Ovary (tissue), 10 donors: ENCODE measurements around the gene SOX2. TPM values are rescaled to one million over a fixed set of nuclear protein-coding genes. Genes with fewer than 3 reads are reported as not detected.
A peak's percentile ranks its signal among the peaks of the same experiment; 100 is the strongest.

Source experiments
- DNase-seq, 5 donors: peaks; one replicate each; pipeline ENCODE4 v3.0.0-alpha.2; 2019 to 2020
- H3K27ac ChIP-seq, 2 donors: fragments of 200-600 bp; one replicate each; pipeline versions ENCODE4 v1.5.1 to v1.8.0; 2019 to 2022
- H3K27me3 ChIP-seq: fragments of 200-600 bp; one replicate; pipeline ENCODE4 v1.8.0; 2022
- H3K36me3 ChIP-seq: fragments of 200-600 bp; sonication (generic); one replicate; pipeline ENCODE4 v1.5.1; 2019
- H3K4me1 ChIP-seq: one replicate; pipeline ENCODE4 v1.8.1; 2013; ENCODE audit warnings: mild to moderate bottlenecking, moderate library complexity; ENCODE audit not compliant: insufficient read depth
- H3K4me3 ChIP-seq: fragments of 200-600 bp; sonication (generic); one replicate; pipeline ENCODE4 v1.5.1; 2017
- H3K9me3 ChIP-seq, 2 donors: fragments of 200-600 bp in 1 of 2; sonication (generic) in 1 of 2; one replicate each; pipeline versions ENCODE4 v1.5.1 to v1.8.1; 2013 to 2019; ENCODE audit warnings: mild to moderate bottlenecking in 1 of 2, moderate library complexity in 1 of 2
- CTCF ChIP-seq, 3 donors: fragments of 450-650 bp in 2 of 3; fragments of 200-600 bp in 1 of 3; IDR thresholded peaks; one replicate each; pipeline versions ENCODE4 v1.5.1 to v1.8.0; 2016 to 2022; ENCODE audit warnings: antibody characterized with exemption in 3 of 3, mild to moderate bottlenecking in 1 of 3
- EP300 ChIP-seq: sonication (generic); formaldehyde crosslinking; IDR thresholded peaks from one replicate; pipeline ENCODE4 v1.6.1; 2017; ENCODE audit warnings: antibody characterized with exemption
- POLR2A ChIP-seq: fragments of 450-650 bp; IDR thresholded peaks from one replicate; pipeline ENCODE4 v1.6.1; 2017; ENCODE audit warnings: antibody characterized with exemption, mild to moderate bottlenecking, moderate library complexity
- WGBS, 3 donors: extraction: QIAGEN DNeasy Blood & Tissue Kit in 1 of 3; methylation state at CpG; one replicate each; pipeline versions ENCODE4 v1.1.5 to v1.1.7; 2013 to 2017; 5-methylcytosine and 5-hydroxymethylcytosine counted together
- intact Hi-C, 4 donors: fragments of 100-400 bp; cut with DNase I; formaldehyde crosslinking; loops; one replicate each; pipeline versions ENCODE4 v1.11.0 to v1.15.1; 2022 to 2023
- long read RNA-seq, 3 donors: library from polyadenylated mRNA in 2 of 3; unstranded in 2 of 3; transcript quantifications; one replicate each; pipeline ENCODE4 v2.0.0 and lab custom pipeline, GENCODE V29; 2021 to 2026
- polyA plus RNA-seq, 2 donors: library from polyadenylated mRNA; stranded (reverse); fragments of 200-250 nt in 1 of 2; fragments of 350-450 nt in 1 of 2; fragmentation: Illumina TruSeq in 1 of 2; extraction: RNeasy Lipid Tissue Mini Kit (QIAGEN cat#74804) in 1 of 2; gene quantifications; one replicate each; pipeline ENCODE4 v1.2.3, GENCODE V29; 2013 to 2014
- total RNA-seq, 7 donors: library from RNA; depleted of rRNA in 2 of 7; stranded (reverse); fragments of >200 nt in 2 of 7; fragmentation: NEBNext Ultra II Directional in 3 of 7; extraction: Animal tissue kit (Norgen Biotek cat#: 25700) in 3 of 7; gene quantifications; one replicate each; pipeline versions ENCODE4 v1.1.0 to v1.2.4, GENCODE V29; 2016 to 2023
- donor health status: DM: no; HTN: no; CAD: no; lungs with moderate emphysema.
- donor health status: DM: no; HTN: no; CAD: no.
- donor health status: Bipolar disorder and iron deficiency.
- donor health status: DM: yes; HTN: yes; CAD: no.
- donor health status: DM: no; HTN: no; CAD: no.
- donor health status: DM: yes; HTN: yes; CAD: no.

SOX2 gene
- total RNA-seq, result under 1 TPM in 5 of 7 donors, not detected in 2; 0.23 to 0.69 (median 0.45) TPM
- under 1 TPM; 0.24 to 0.33 TPM for polyA plus RNA-seq
- long read RNA-seq, donor 1, result 0 reads
- long read RNA-seq, donor 2, partial matches to known transcripts, result 0 of 3 reads
- long read RNA-seq, donor 2, other reads (novel, unspliced or antisense), result 0 of 3 reads
- long read RNA-seq, donor 3, result 0 reads

- TF ChIP-seq POLR2A, result no peak
- no peak for TF ChIP-seq EP300
- no peak for TF ChIP-seq CTCF (IDR thresholded peaks at IDR 0.05)
- 1 to 4% (median 2%) methylated on average over 30 to 37 of the region's 37 CpGs for WGBS, 3 donors
- Histone ChIP-seq H3K4me1 (no peaks in the 10 kb centered on the region), H3K27me3 (no peaks in the 10 kb centered on the region), H3K27ac (no peak within 1 kb of the TSS), H3K4me3 (peak within 1 kb of the TSS; percentile 2), H3K9me3 (no peaks in the 10 kb centered on the region), H3K36me3 (no peaks in the 10 kb centered on the region)
- peak in 3 of 5 donors; percentile 29 to 48 (median 31) for DNase-seq
- intact Hi-C loops, result loop anchor here in 2 of 4 donors (10.0 kb wide), 2 partner anchors 543 to 963 kb away; no protein-coding TSS in a partner anchor
These were observed at the start of gene SOX2 for GRCh38 chr3:181711325-181712135. TSS of gene SOX2 (plus strand) at chr3:181711925. CDS start at chr3:181712361, 436 bp downstream.

GRCh38 chr3:181683563-181683962 lies 28.2 kb upstream of the SOX2 start:
- H3K27me3 ChIP-seq, result no peaks in the 10 kb centered on the region
- H3K4me1 ChIP-seq, result no peaks in the 10 kb centered on the region
- WGBS, 3 donors, result 38 to 63% (median 46%) methylated on average over 1 of the region's 1 CpG
- intact Hi-C loops, result no loop called here
- no peaks in the 10 kb centered on the region for H3K36me3 ChIP-seq
- no peak for DNase-seq
- no peak overlapping the region for H3K4me3 ChIP-seq
- TF ChIP-seq CTCF (IDR thresholded peaks at IDR 0.05) (no peak), POLR2A (no peak), EP300 (no peak)
- no peaks in the 10 kb centered on the region for H3K9me3 ChIP-seq
- H3K27ac ChIP-seq, result no peak overlapping the region

- DNase-seq, result no peak
- H3K4me3 ChIP-seq, result no peak overlapping the region
- H3K9me3 ChIP-seq, result no peaks in the 10 kb centered on the region
- TF ChIP-seq EP300 (no peak), POLR2A (no peak), CTCF (IDR thresholded peaks at IDR 0.05) (no peak)
- intact Hi-C loops, result no loop called here
- no peaks in the 10 kb centered on the region for H3K4me1 ChIP-seq
- H3K36me3 ChIP-seq, result no peaks in the 10 kb centered on the region
- no peak overlapping the region for H3K27ac ChIP-seq
- WGBS, 3 donors, result 49 to 51% (median 51%) methylated on average over 1 of the region's 1 CpG
- H3K27me3 ChIP-seq, result no peaks in the 10 kb centered on the region
These were observed 24.5 kb upstream of the SOX2 start for GRCh38 chr3:181687190-181687589.

- Histone ChIP-seq H3K27ac (no peak overlapping the region), H3K4me1 (no peaks in the 10 kb centered on the region), H3K9me3 (no peaks in the 10 kb centered on the region), H3K36me3 (no peaks in the 10 kb centered on the region), H3K27me3 (no peaks in the 10 kb centered on the region), H3K4me3 (no peak overlapping the region)
- WGBS, 3 donors, result 47 to 66% (median 50%) methylated on average over 2 of the region's 2 CpGs
- no peak for DNase-seq
- intact Hi-C loops, result no loop called here
- TF ChIP-seq EP300 (no peak), POLR2A (no peak), CTCF (IDR thresholded peaks at IDR 0.05) (no peak)
These were observed 24.0 kb upstream of the SOX2 start for GRCh38 chr3:181687731-181688130.
